Measurements from ENCODE around the gene MAP4K1.

MAP4K1 gene

DNA sequence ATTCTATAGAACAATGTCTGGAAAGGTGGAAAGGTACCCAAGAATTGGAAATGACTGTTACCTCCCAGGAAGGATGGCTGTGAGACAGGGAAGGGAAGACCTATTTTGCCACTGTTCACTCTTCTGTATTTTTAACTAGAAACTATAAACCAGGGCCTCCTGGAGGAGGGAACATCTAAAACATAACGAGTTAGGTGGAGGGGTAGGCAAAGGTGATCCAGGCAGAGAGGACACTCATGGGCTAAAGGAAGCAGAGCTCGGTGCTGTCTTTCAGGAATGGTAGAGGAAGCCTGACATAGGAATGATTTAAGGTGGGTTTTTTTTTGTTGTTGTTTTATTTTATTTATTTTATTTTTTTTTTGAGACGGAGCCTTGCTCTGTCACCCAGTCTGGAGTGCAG lies 7.1 kb upstream of the MAP4K1 start:
- no peak for TF ChIP-seq EGR1 (IDR thresholded peaks at IDR 0.05)
- TF ChIP-seq FOXM1 (IDR thresholded peaks at IDR 0.05; ENCODE audit: borderline replicate concordance, low read depth) = no peak
- no peak for TF ChIP-seq TCF12 (IDR thresholded peaks at IDR 0.05; ENCODE audit: low read depth)
- TF ChIP-seq ZBTB7A (IDR thresholded peaks at IDR 0.05; ENCODE audit: low read depth) = no peak
- TF ChIP-seq TEAD4 (IDR thresholded peaks at IDR 0.05) = no peak
- no peak for TF ChIP-seq TAF1 (IDR thresholded peaks at IDR 0.05; ENCODE audit: low read depth)
- TF ChIP-seq, protein P1, sequence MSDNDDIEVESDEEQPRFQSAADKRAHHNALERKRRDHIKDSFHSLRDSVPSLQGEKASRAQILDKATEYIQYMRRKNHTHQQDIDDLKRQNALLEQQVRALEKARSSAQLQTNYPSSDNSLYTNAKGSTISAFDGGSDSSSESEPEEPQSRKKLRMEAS (IDR thresholded peaks at IDR 0.05) = no peak
- TF ChIP-seq YY1 (IDR thresholded peaks at IDR 0.05; ENCODE audit: low read depth) = no peak
- TF ChIP-seq CREB1 (IDR thresholded peaks at IDR 0.05; ENCODE audit: low read depth) = no peak
- TF ChIP-seq, protein P2, sequence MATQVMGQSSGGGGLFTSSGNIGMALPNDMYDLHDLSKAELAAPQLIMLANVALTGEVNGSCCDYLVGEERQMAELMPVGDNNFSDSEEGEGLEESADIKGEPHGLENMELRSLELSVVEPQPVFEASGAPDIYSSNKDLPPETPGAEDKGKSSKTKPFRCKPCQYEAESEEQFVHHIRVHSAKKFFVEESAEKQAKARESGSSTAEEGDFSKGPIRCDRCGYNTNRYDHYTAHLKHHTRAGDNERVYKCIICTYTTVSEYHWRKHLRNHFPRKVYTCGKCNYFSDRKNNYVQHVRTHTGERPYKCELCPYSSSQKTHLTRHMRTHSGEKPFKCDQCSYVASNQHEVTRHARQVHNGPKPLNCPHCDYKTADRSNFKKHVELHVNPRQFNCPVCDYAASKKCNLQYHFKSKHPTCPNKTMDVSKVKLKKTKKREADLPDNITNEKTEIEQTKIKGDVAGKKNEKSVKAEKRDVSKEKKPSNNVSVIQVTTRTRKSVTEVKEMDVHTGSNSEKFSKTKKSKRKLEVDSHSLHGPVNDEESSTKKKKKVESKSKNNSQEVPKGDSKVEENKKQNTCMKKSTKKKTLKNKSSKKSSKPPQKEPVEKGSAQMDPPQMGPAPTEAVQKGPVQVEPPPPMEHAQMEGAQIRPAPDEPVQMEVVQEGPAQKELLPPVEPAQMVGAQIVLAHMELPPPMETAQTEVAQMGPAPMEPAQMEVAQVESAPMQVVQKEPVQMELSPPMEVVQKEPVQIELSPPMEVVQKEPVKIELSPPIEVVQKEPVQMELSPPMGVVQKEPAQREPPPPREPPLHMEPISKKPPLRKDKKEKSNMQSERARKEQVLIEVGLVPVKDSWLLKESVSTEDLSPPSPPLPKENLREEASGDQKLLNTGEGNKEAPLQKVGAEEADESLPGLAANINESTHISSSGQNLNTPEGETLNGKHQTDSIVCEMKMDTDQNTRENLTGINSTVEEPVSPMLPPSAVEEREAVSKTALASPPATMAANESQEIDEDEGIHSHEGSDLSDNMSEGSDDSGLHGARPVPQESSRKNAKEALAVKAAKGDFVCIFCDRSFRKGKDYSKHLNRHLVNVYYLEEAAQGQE (IDR thresholded peaks at IDR 0.05; ENCODE audit: low read depth) = no peak
- no peak for TF ChIP-seq NFIC (IDR thresholded peaks at IDR 0.05)
- no peak for TF ChIP-seq EP300 (IDR thresholded peaks at IDR 0.05; ENCODE audit: borderline replicate concordance)
- no peak for TF ChIP-seq CEBPB (IDR thresholded peaks at IDR 0.05)
- TF ChIP-seq, protein P3, sequence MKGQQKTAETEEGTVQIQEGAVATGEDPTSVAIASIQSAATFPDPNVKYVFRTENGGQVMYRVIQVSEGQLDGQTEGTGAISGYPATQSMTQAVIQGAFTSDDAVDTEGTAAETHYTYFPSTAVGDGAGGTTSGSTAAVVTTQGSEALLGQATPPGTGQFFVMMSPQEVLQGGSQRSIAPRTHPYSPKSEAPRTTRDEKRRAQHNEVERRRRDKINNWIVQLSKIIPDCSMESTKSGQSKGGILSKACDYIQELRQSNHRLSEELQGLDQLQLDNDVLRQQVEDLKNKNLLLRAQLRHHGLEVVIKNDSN (IDR thresholded peaks at IDR 0.05) = no peak
- TF ChIP-seq RAD21 (IDR thresholded peaks at IDR 0.05; ENCODE audit: low read depth) = no peak

DNA sequence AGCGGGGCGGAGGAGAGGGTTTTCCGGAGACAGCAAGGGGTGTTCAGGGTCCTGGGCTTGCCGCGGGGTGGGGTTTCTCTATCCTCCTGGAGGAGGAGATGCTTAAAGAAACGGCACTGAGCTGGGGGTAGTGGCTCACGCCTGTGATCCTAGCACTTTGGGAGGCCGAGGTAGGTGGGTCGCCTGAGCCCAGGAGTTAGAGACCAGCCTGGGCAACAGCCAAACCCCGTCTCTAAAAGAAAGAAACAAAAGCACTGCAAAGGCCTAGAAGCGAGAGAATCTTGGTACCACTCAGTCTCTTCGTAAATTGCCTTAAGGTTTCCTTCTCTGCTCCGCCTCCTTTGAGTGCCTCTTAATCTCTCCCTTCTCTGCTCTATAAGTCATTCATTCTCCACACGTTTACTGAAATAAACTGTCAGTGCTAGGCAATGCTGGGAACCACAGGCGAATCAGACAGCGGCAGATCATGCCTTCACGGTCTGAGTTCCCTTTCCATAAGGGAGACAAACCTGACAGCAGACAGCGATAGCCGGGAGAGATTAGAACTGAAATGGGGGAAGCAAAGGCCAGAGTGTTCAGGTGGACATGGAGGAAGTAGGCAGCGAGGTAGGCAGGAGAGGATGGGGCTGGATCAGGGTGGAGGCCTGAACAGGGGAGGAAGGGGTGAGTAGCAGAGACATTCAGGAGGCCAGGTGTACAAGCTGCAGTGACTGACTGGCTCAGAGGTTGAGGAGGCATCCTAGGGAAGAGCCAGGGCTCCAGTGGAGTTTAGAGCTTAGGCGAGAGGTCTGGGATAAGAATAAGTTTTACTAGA lies 1.8 kb upstream of the MAP4K1 start:
- TF ChIP-seq EGR1 (IDR thresholded peaks at IDR 0.05) (no peak), EP300 (IDR thresholded peaks at IDR 0.05; ENCODE audit: borderline replicate concordance) (no peak), ZBTB7A (IDR thresholded peaks at IDR 0.05; ENCODE audit: low read depth) (no peak)

DNA sequence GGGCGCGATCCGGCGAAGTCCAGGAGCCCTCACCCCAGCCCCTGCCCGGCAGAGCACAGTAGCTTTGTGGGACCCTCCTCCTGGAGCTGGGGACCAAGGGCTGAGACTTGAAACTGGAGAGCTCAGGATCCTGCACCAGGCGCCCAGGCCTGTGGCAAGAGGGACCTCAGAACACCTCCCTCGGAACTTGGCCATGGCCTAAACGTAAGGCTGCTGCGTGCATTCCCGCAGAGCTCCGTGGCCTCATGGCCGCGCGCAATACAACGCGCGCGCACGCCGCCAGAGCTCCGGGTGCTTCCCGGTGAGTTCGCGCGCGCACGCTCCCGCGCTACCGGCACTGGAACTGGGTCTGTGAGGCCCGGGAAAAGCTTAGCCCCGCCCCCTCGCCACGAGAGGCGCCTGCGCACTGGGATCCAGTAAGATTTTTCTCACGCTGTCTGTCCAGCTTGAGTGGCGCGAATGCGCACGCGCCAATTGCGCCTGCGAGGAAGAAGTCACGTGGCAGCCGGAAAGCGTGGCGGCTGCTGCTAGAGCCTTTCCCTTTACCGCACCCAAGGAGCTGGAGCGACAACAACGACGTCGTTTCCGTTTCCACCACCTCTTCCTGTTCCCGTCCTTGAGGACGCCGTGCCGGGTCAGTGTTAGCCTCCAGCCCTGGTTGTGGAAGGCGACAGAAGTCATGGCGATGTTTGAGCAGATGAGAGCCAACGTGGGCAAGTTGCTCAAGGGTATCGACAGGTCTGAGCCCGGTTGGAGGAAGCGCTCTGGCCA lies 1.0 kb upstream of the MAP4K1 start, which contains the start of gene EIF3K:
Gene EIF3K, plus strand, starts transcription at position 599 of the 771 bp plus-strand sequence. Its CDS starts 81 bp downstream, at position 680.
- TF ChIP-seq TEAD4 (IDR thresholded peaks at IDR 0.05) = peak; percentile 11; the same call in 1 of the 2 replicates
- TF ChIP-seq CEBPB (IDR thresholded peaks at IDR 0.05) = no peak
- TF ChIP-seq, protein P1 (IDR thresholded peaks at IDR 0.05) = peak; percentile 93
- no peak; the same call in 1 of the 2 replicates for TF ChIP-seq TCF12 (IDR thresholded peaks at IDR 0.05; ENCODE audit: low read depth)
- TF ChIP-seq CREB1 (IDR thresholded peaks at IDR 0.05; ENCODE audit: low read depth) = peak; percentile 84
- 0 out of 2 replicates have a peak, but pooled peaks have one; percentile 27 for TF ChIP-seq EGR1 (IDR thresholded peaks at IDR 0.05)
- TF ChIP-seq EP300 (IDR thresholded peaks at IDR 0.05; ENCODE audit: borderline replicate concordance) = no peak
- TF ChIP-seq RAD21 (IDR thresholded peaks at IDR 0.05; ENCODE audit: low read depth) = no peak
- peak; percentile 45; the same call in 1 of the 2 replicates for TF ChIP-seq YY1 (IDR thresholded peaks at IDR 0.05; ENCODE audit: low read depth)
- TF ChIP-seq, protein P3 (IDR thresholded peaks at IDR 0.05) = peak; percentile 99
- no peak for TF ChIP-seq NFIC (IDR thresholded peaks at IDR 0.05)
- no peak for TF ChIP-seq ZBTB7A (IDR thresholded peaks at IDR 0.05; ENCODE audit: low read depth)
- peak; percentile 37; the same call in 1 of the 2 replicates for TF ChIP-seq TAF1 (IDR thresholded peaks at IDR 0.05; ENCODE audit: low read depth)
- TF ChIP-seq, protein P2 (IDR thresholded peaks at IDR 0.05; ENCODE audit: low read depth) = no peak
- no peak for TF ChIP-seq FOXM1 (IDR thresholded peaks at IDR 0.05; ENCODE audit: borderline replicate concordance, low read depth)

DNA sequence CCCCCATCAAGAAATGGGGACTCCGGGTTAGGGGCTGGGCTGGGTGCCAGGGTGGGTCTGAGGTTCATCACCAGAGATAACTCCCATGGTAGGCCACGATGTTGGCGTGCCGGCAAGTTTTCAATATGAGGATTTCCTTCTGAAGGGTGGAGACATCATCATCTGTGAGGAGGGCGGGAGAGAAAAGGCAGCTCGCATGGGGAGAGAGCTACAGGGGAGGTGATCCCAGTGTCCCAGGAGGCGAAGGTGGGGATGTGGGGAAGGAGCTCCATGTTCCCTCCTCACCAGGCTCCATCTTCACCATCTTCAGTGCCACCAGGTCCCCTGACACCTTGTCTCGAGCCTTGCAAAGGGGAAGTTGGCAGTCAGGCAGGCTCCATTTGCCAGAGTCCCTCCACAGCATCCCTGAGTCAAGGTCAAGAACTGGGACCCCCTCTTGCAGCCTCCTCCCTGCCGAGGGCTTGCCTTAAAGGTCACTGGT lies 430 bp downstream of the MAP4K1 start:
- TF ChIP-seq EP300 (IDR thresholded peaks at IDR 0.05; ENCODE audit: borderline replicate concordance) = no peak
- TF ChIP-seq CREB1 (IDR thresholded peaks at IDR 0.05; ENCODE audit: low read depth) = no peak
- no peak for TF ChIP-seq YY1 (IDR thresholded peaks at IDR 0.05; ENCODE audit: low read depth)
- TF ChIP-seq TCF12 (IDR thresholded peaks at IDR 0.05; ENCODE audit: low read depth) = no peak
- no peak for TF ChIP-seq TEAD4 (IDR thresholded peaks at IDR 0.05)
- TF ChIP-seq CEBPB (IDR thresholded peaks at IDR 0.05) = no peak

DNA sequence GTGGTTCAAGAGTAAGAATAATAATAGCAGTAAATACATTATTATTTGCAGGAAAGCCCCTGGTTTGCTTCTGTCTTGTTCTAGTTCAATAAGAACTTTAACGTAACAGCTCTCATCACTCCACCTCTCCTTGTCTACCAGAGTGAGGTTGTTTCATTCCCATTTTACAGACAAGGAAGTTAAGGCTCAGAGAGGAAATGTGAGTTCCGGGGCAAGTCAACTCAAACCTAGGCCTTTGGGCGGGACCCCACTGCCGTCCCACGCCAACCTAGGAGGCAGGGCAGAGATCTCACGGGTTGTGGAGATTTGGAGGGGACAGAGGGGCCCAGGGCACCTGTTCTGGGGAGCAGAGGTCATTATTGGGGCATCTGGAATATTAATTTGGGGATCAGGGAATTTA lies 1.5 kb downstream of the MAP4K1 start:
- no peak for TF ChIP-seq ZBTB7A (IDR thresholded peaks at IDR 0.05; ENCODE audit: low read depth)
- TF ChIP-seq CREB1 (IDR thresholded peaks at IDR 0.05; ENCODE audit: low read depth) = no peak
- TF ChIP-seq, protein P3 (IDR thresholded peaks at IDR 0.05) = no peak
- no peak for TF ChIP-seq CEBPB (IDR thresholded peaks at IDR 0.05)
- no peak for TF ChIP-seq YY1 (IDR thresholded peaks at IDR 0.05; ENCODE audit: low read depth)
- TF ChIP-seq TEAD4 (IDR thresholded peaks at IDR 0.05) = no peak
- TF ChIP-seq, protein P2 (IDR thresholded peaks at IDR 0.05; ENCODE audit: low read depth) = no peak
- no peak for TF ChIP-seq NFIC (IDR thresholded peaks at IDR 0.05)
- no peak for TF ChIP-seq FOXM1 (IDR thresholded peaks at IDR 0.05; ENCODE audit: borderline replicate concordance, low read depth)
- TF ChIP-seq, protein P1 (IDR thresholded peaks at IDR 0.05) = no peak
- no peak for TF ChIP-seq TAF1 (IDR thresholded peaks at IDR 0.05; ENCODE audit: low read depth)
- no peak for TF ChIP-seq TCF12 (IDR thresholded peaks at IDR 0.05; ENCODE audit: low read depth)
